Mesenchymal stem cell (in vitro differentiated cells and primary cell): ENCODE data around the gene PDCD1LG2.

Experiments
- DNase-seq: peaks from one replicate; pipeline ENCODE4 v3.0.0-alpha.2; 2013
- H2AFZ ChIP-seq: one replicate; pipeline ENCODE4 v1.6.1; 2013; ENCODE audit warnings: low read depth, mild to moderate bottlenecking, control low read depth, inconsistent platforms, low read length, moderate library complexity
- H2AK5ac ChIP-seq: 2 replicates; pipeline ENCODE4 v1.6.1; 2013; ENCODE audit warnings: low read length, moderate library complexity, mild to moderate bottlenecking, inconsistent platforms; ENCODE audit not compliant: severe bottlenecking
- H2BK120ac ChIP-seq: one replicate; pipeline ENCODE4 v1.6.1; 2013; ENCODE audit warnings: low read depth, mild to moderate bottlenecking, inconsistent platforms, low read length, moderate library complexity
- H2BK12ac ChIP-seq, 2 experiments: one replicate each; pipeline ENCODE4 v1.6.1; 2013; ENCODE audit warnings: inconsistent platforms in 2 of 2, low read length in 2 of 2, mild to moderate bottlenecking in 2 of 2, moderate library complexity in 2 of 2, control low read depth in 1 of 2
- H2BK15ac ChIP-seq: one replicate; pipeline ENCODE4 v1.6.1; 2013; ENCODE audit warnings: mild to moderate bottlenecking, low read depth, inconsistent platforms; ENCODE audit not compliant: poor library complexity, severe bottlenecking
- H2BK5ac ChIP-seq: 2 replicates; pipeline ENCODE4 v1.6.1; 2013; ENCODE audit warnings: low read depth, mild to moderate bottlenecking, low read length, control low read depth, inconsistent platforms; ENCODE audit not compliant: poor library complexity, severe bottlenecking
- H3K14ac ChIP-seq, 2 experiments: one replicate each; pipeline ENCODE4 v1.6.1; 2013; ENCODE audit warnings: inconsistent platforms in 2 of 2, low read length in 2 of 2, control low read depth in 1 of 2, mild to moderate bottlenecking in 1 of 2, moderate library complexity in 1 of 2
- H3K18ac ChIP-seq, 2 experiments: one replicate each; pipeline ENCODE4 v1.6.1; 2013; ENCODE audit warnings: inconsistent platforms in 2 of 2, low read length in 2 of 2, control low read depth in 1 of 2, low read depth in 1 of 2, mild to moderate bottlenecking in 1 of 2
- H3K23ac ChIP-seq, 2 experiments: one replicate each; pipeline ENCODE4 v1.6.1; 2013; ENCODE audit warnings: inconsistent platforms in 2 of 2, low read length in 2 of 2, mild to moderate bottlenecking in 2 of 2, moderate library complexity in 2 of 2, control low read depth in 1 of 2
- H3K27ac ChIP-seq: 2 replicates; pipeline ENCODE4 v1.5.1; 2013; ENCODE audit warnings: mild to moderate bottlenecking, moderate library complexity, low read length, control low read depth, inconsistent platforms; ENCODE audit not compliant: poor library complexity, severe bottlenecking
- H3K27me3 ChIP-seq, 2 experiments: 2 replicates each; pipeline versions ENCODE4 v1.6.1 to v1.7.0; 2013; ENCODE audit warnings: low read length in 2 of 2, mild to moderate bottlenecking in 2 of 2, moderate library complexity in 2 of 2, control low read depth in 1 of 2, inconsistent platforms in 1 of 2; ENCODE audit not compliant: control insufficient read depth in 1 of 2, insufficient read depth in 1 of 2
- H3K36me3 ChIP-seq, 2 experiments: 2 replicates each; pipeline versions ENCODE4 v1.6.1 to v1.7.0; 2013; ENCODE audit warnings: low read length in 2 of 2, control low read depth in 1 of 2, inconsistent platforms in 1 of 2, low read depth in 1 of 2, mild to moderate bottlenecking in 1 of 2; ENCODE audit not compliant: insufficient read depth in 2 of 2, control insufficient read depth in 1 of 2
- H3K4ac ChIP-seq, 2 experiments: one replicate each; pipeline ENCODE4 v1.6.1; 2013; ENCODE audit warnings: inconsistent platforms in 2 of 2, low read length in 2 of 2, mild to moderate bottlenecking in 2 of 2, moderate library complexity in 2 of 2, control low read depth in 1 of 2, low read depth in 1 of 2
- H3K4me1 ChIP-seq: 2 replicates; pipeline ENCODE4 v1.6.1; 2013; ENCODE audit warnings: low read depth, low read length, control low read depth; ENCODE audit not compliant: control insufficient read depth, insufficient read depth
- H3K4me2 ChIP-seq: 2 replicates; pipeline ENCODE4 v1.6.1; 2013; ENCODE audit warnings: low read length, mild to moderate bottlenecking, inconsistent platforms; ENCODE audit not compliant: poor library complexity, severe bottlenecking
- H3K4me3 ChIP-seq, 2 experiments: 2 replicates each; pipeline versions ENCODE4 v1.5.1 to v1.7.0; 2013; ENCODE audit warnings: low read length in 2 of 2, mild to moderate bottlenecking in 2 of 2, control low read depth in 1 of 2, low read depth in 1 of 2; ENCODE audit not compliant: insufficient read depth in 1 of 2
- H3K79me1 ChIP-seq: replicated peaks from 2 replicates; pipeline ENCODE4 v1.6.1; 2013; ENCODE audit warnings: mild to moderate bottlenecking, control low read depth, low read length, inconsistent platforms; ENCODE audit not compliant: poor library complexity, severe bottlenecking
- H3K9ac ChIP-seq: 2 replicates; pipeline ENCODE4 v1.7.0; 2013; ENCODE audit warnings: mild to moderate bottlenecking, low read length, moderate library complexity
- H3K9me3 ChIP-seq: 2 replicates; pipeline ENCODE4 v1.7.0; 2013; ENCODE audit warnings: mild to moderate bottlenecking, low read length; ENCODE audit not compliant: control insufficient read depth
- H4K8ac ChIP-seq: one replicate; pipeline ENCODE4 v1.6.1; 2013; ENCODE audit warnings: inconsistent platforms, mild to moderate bottlenecking, low read length, moderate library complexity
- H4K91ac ChIP-seq: one replicate; pipeline ENCODE4 v1.6.1; 2013; ENCODE audit warnings: mild to moderate bottlenecking, low read length, inconsistent platforms
- WGBS: methylation state at CpG from one replicate; pipeline ENCODE4 v1.1.7; 2013; ENCODE audit warnings: mixed read lengths; 5-methylcytosine and 5-hydroxymethylcytosine counted together

Gene PDCD1LG2

DNA sequence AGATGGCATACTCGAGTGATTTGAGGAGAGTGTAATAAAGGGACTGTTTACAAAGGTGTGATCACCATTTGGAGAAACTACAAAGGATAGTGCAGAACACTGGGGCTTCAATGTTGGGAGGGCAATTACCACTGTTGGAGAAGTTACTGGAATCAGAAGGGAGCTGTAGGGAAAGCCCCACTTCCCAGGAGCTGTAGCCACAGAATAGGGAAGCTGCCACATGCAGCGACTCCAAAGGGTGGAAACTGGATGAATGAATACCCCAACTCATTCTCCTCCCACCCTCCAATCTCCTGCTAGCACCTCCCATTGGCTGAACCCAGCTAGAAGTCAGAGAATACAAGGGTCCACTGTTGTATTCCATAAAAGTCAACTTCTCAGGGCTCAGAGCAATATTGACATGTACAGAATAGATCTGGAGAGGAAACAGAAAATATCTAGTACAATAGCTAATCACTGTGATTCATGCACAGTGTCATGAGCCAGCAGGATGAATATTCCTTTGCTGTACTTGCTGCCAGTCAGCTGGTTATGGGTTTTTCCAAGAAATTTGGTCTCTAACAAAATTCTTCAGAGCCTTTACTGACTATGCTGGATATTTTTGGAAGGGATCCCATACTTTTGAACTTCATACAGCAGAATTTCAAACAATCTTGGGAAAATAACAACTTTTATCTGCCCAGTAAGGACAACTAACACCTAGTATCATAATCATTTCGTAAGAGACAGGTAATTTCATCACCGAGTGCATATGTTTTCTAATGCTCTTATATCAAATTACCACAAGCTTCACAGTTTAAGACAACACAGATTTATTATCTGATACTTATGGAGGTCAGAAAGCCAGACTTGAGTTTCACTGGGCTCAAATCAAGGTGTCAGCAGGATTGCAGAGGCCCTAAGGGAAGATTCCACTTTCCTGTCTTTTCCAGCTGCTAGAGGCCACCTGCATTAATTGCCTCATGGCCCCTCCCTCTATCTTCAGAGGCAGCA, 39.6 kb downstream of the PDCD1LG2 start:
- Histone ChIP-seq H4K91ac (no peak overlapping the region), H3K14ac (no peak overlapping the region), H3K79me1 (peaks cover 2% of the 10 kb centered on the region), H3K4me2 (no peak overlapping the region), H3K27ac (peak overlapping the region; percentile 25), H3K18ac (peak overlapping the region in 1 of 2 experiments; percentile 22), H3K9me3 (no peaks in the 10 kb centered on the region), H2BK15ac (peak overlapping the region; percentile 65), H2BK5ac (no peak overlapping the region), H3K4me1 (peaks cover 8% of the 10 kb centered on the region), H3K36me3 (peaks cover 0 to 2% of the 10 kb centered on the region in 2 experiments), H3K9ac (peak overlapping the region; percentile 23), H2AK5ac (no peak overlapping the region), H3K27me3 (no peaks in the 10 kb centered on the region), H4K8ac (no peak overlapping the region), H3K4ac (no peak overlapping the region), H3K4me3 (peak overlapping the region in 1 of 2 experiments; percentile 15), H2BK120ac (no peak overlapping the region), H3K23ac (no peak overlapping the region), H2BK12ac (peak overlapping the region in 1 of 2 experiments; percentile 41), H2AFZ (no peak overlapping the region)
- WGBS: 78% methylated on average over 4 of the region's 4 CpGs
- DNase-seq: no peak

DNA sequence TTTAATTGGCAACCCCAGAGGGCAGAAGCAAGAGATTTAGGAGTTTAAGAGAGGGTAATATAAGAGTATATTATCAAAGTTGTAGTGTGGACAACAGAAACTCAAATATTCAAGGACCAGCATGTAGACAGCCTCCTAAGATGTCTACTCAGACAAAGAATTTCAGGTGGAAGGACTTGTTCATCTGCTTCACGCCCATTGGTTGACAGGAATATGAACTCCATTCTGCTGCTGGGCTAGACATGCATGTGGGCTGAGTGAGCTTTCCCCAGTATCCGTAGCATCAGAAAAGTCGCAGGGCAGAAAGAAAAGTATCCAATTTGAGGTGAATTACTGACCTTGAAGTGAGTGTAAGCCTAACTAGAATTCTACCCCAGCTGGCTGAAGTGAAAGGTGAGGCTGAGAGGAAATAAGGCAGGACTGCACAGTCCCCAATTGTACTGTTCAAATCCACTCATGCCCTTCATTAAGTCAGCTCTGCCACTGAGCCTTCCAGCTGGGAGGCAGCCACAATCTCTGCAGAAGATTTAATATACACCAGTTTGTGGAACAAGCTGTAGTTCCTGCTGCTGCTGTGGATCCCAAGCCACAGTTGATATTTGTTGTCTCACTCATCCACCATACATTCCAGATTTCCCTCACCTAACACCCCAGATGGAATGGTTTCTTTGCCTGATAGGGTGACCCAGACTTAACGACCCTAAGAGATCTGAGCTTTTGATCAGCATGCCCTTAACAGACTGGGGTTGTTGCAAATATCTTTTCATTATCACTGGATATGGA, 41.2 kb downstream of the PDCD1LG2 start:
- Histone ChIP-seq H3K4me1 (peaks cover 8% of the 10 kb centered on the region), H3K79me1 (no peaks in the 10 kb centered on the region), H2BK5ac (no peak overlapping the region), H2BK12ac (peak overlapping the region in 1 of 2 experiments; percentile 38), H3K27me3 (no peaks in the 10 kb centered on the region), H3K18ac (peak overlapping the region; percentile 55 to 60), H3K14ac (no peak overlapping the region), H3K9ac (no peak overlapping the region), H2BK120ac (no peak overlapping the region), H3K4me3 (no peak overlapping the region), H3K36me3 (peaks cover 0 to 2% of the 10 kb centered on the region in 2 experiments), H3K4ac (no peak overlapping the region), H4K91ac (peak overlapping the region; percentile 41), H2BK15ac (no peak overlapping the region), H3K9me3 (no peaks in the 10 kb centered on the region), H2AFZ (no peak overlapping the region), H3K27ac (no peak overlapping the region), H3K23ac (no peak overlapping the region), H3K4me2 (no peak overlapping the region), H4K8ac (peak overlapping the region; percentile 66), H2AK5ac (peak overlapping the region; percentile 54)
- 86% methylated on average over 4 of the region's 4 CpGs for WGBS
- no peak for DNase-seq

DNA sequence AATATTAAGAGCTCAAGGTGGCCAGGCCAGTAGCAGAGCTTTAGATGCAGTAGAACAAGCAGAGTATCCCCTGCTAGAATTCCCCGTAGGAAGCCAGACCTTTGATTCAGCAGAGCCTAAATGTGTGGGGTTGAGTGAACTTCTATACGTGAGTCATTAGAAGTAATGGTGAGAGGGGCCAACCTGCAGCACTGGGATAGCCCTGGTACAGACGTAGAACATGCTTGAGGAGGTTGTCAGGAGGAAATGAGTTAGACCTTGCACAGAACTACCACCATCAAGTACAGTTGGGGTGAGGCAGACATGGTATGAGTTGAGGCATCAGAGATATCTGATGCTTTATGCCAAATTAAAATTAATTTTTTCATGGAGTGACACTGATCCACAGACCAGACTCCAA, 42.0 kb downstream of the PDCD1LG2 start:
- Histone ChIP-seq H3K4me1 (peaks cover 8% of the 10 kb centered on the region), H4K91ac (peak overlapping the region; percentile 18), H3K9ac (no peak overlapping the region), H3K14ac (no peak overlapping the region), H2AK5ac (peak overlapping the region; percentile 10), H2BK120ac (no peak overlapping the region), H3K9me3 (no peaks in the 10 kb centered on the region), H3K79me1 (no peaks in the 10 kb centered on the region), H3K36me3 (peaks cover 0 to 2% of the 10 kb centered on the region in 2 experiments), H3K27me3 (no peaks in the 10 kb centered on the region), H2BK5ac (no peak overlapping the region), H3K23ac (no peak overlapping the region), H3K4me3 (no peak overlapping the region), H4K8ac (no peak overlapping the region), H2BK12ac (peak overlapping the region in 1 of 2 experiments; percentile 79), H3K27ac (no peak overlapping the region), H3K4me2 (no peak overlapping the region), H3K18ac (peak overlapping the region in 1 of 2 experiments; percentile 64), H2BK15ac (no peak overlapping the region), H2AFZ (no peak overlapping the region), H3K4ac (peak overlapping the region; percentile 47 to 68)
- 38% methylated on average over 3 of the region's 3 CpGs for WGBS
- no peak for DNase-seq

DNA sequence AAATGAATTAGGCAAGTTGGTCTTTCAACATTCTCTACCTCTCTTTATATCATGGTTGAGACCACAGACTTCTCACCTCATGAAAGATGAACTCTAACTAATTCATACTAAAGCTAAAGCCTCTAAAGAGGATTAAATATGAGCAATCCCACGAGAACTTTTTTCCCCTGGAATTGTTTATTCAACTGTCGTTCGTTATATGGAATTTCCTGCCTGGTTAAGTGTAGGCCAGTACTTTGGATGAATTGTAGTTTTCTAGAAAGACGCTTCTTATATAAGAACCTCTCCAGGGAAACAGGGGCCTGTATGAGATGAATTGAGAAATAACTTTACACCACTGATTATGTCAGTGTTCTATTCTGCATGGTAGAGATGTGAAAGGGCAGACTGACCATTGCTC, 42.9 kb downstream of the PDCD1LG2 start:
- Histone ChIP-seq H3K4me2 (no peak overlapping the region), H3K23ac (no peak overlapping the region), H3K9ac (no peak overlapping the region), H3K36me3 (peaks cover 0 to 2% of the 10 kb centered on the region in 2 experiments), H3K4me1 (peaks cover 8% of the 10 kb centered on the region), H3K4me3 (no peak overlapping the region), H3K4ac (no peak overlapping the region), H4K8ac (no peak overlapping the region), H2BK15ac (no peak overlapping the region), H3K14ac (no peak overlapping the region), H2BK5ac (no peak overlapping the region), H2AFZ (no peak overlapping the region), H2BK12ac (no peak overlapping the region), H3K18ac (no peak overlapping the region), H3K79me1 (no peaks in the 10 kb centered on the region), H2BK120ac (no peak overlapping the region), H3K9me3 (no peaks in the 10 kb centered on the region), H2AK5ac (no peak overlapping the region), H4K91ac (no peak overlapping the region), H3K27me3 (no peaks in the 10 kb centered on the region), H3K27ac (peak overlapping the region; percentile 65)
- peak; percentile 79 for DNase-seq
- 0% methylated on average over 2 of the region's 4 CpGs for WGBS
